ENCODE measurements around the gene NDFIP1.
"Not testable (repeated sequence)": the region's sequence is repeated elsewhere in the genome, so short reads cannot be mapped to it uniquely, and the experiment has no call there.

The NDFIP1 gene

DNA sequence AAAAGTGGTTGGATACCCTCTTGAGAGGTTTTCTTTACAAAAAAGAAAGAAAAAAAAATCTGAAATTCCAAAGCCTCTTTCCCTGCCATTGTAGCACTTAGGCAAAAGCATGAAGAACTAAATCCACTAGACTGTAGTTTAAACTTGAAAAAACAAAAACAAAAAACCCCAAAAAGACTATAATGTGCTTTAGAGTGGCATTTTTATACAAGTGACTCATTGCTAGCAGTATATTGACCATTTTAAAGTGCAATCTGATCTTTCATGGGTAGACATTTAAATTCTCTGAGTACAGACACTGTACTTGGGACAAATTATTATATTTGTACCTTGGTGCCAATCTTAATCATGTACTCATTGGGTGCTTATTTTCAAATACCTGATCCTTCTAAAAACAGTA is 50.8 kb downstream of the NDFIP1 start:
- no peak for DNase-seq

DNA sequence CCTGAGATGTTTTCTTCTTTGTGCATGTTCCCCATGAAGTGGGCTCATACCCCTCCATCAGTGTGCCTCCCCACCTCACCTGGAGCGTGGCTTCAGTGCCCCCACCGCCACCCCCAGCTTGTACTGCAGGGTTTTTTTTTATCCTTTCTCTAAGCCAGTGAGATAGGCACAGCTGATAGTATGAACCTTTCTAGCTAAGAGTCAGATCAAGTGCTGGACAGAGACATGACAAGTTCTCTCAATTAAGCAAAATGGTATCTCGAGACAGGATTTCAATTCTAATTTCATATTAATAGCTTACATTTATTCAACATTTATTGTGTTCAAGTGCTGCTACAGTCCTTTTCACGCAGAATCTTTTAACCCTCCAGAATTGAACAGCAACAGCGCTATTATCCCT is 55.7 kb downstream of the NDFIP1 start:
- no peak for DNase-seq

DNA sequence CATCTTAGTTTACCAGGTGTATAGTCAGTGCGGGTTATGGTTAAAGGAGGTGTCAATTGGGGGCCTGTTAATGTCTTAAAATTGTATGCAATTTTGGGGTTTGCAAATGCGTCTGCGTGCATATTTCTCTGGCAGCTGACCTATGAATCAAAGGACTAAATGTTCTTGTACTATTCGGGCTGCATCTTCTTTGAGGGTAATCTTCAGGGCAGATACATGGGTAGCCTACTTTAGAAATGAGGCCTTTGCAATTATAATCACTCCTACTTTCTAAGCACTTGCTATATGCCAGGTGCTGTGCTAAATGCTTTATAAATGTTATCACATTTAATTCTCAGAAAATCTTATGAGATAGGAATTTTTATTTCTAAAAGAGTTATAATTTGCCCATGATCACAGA is 58.2 kb downstream of the NDFIP1 start:
- no peak for DNase-seq

DNA sequence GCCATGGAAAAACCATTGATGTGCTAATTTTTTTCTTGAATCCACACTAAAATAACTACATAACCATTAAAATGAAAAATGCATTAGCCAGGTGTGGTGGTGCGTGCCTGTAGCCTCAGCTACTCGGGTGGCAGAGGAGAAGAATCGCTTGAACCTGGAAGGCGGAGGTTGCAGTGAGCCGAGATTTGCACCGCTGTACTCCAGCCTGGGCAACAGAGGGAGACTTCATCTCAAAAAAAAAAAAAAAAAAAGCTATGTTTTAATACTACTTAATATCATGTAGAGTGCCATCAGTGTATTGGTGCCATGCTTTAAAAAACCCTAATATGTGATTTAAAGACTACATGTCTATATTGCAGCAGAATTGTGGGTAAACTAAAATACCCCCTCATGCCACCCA is 58.9 kb downstream of the NDFIP1 start:
- no peak for DNase-seq

DNA sequence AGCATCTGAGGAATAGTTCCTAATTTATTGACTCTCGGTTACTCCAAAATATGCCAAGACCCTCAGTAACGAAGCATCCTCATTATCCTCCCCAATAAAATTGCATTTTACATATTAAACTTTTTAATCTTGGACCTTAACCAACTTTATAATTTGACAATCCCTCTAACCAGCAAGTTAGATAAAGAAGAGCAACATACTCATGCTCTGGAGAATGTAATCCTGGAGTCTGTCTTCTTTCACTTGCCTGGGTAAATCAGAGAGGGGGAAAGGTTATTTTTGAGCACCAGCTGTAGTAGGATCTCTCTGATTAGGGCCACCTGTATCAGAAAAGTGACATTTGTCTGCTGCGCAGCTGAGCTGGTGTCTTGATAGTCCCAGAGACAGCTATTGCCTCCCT is 59.8 kb downstream of the NDFIP1 start:
- DNase-seq, result no peak

DNA sequence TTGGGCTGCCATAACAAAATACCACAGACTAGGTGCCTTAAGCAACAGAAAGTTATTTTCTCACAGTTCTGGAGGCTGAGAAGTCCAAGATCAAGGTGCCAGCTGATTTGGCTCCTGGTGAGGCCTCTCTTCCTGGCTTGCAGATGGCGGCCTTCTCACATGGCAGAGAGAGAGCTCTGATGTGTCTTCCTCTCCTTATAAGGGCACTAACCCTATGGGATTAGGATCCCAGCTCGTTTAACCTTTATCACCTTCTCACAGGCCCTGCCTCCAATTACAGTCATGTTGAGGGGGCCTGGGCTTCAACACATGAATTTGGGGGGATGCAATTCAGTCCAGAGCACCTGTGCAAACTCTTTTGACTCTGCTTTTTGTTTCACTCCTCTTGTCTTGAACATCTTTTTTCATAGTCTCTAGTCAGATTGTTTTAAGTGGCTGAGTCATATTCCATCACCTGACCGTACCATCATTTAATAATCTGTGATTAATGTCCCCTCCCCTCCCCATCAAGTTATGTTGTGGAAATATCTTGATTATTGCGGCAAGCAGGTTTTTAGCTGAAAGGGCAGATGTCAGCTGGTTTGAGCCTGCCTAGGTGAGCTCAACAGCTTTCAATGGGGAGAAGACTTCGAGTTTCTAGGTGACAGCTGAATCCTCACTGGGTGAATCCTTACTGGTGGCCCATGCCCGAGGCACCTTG is 61.8 kb downstream of the NDFIP1 start:
- no peak for DNase-seq

DNA sequence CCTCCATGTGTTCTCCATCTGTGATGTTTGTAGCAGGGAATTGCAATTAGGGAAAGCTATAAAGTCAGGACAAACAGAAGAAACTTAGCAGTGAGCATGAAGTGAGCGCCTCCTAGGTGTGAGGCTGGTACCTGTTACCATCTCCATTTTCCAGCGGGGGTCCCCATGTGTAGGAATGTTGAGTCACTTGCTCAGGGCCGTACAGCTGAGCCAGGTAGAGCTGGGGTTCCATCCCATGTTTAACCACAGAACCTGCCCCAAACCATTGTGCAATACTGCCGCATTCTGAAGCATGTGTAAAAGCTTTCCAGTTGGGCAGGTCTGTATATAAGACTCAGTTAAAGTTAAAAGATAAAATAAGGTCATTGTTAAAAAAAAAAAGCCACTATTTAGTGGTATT is 62.7 kb downstream of the NDFIP1 start:
- DNase-seq, result no peak

DNA sequence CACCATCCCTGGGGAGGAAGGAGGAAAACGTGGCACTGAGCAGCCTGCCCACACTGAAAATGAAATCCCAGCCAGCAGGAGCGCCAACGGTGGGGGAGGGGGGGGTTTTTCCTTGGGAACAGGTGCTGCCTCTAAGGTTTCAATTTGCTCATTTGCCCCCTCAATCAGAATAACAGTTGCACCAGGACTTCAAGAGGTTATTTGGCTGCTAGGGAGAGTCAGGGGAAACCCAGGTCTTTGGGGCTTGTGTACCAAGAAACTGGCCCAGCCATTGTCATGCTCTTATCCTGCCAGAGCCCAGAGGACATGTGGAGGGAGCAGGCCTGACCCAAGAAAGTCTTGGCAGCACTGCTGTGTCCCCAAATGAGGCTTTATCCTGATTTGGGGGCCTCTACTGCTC is 66.5 kb downstream of the NDFIP1 start:
- DNase-seq, result no peak

DNA sequence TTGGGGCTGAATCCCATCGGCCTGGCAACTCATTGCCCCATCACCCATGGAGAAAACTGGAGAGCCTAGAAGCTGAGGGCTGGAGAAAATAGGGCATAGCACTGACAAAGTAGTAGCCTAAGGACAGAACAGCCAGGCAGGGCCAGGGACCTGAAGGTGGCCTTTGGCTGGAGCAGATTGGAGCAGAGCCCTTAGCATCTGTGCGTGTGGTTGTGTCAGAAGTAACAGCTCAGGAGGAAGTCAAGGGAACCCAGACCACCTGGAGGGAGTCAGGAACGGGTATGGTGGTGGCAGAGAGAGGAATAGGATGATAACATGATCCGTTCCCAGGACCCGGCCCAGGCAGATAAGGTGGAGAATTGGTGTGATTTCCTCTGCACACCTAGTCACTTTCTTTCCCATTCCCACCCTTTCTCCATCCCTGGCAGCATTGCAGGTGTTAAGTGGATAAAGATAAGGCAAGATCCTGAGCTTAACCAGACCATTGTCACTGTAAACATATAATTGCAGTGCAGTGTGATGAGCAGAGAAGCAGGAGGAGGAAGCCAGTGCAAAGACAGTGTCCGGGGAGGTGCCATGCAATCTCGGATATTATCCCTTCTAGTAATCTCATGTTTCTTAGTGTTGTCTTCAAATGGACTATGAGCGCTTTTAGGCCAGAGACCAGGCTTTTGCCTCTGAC is 67.0 kb downstream of the NDFIP1 start:
- DNase-seq, result no peak

DNA sequence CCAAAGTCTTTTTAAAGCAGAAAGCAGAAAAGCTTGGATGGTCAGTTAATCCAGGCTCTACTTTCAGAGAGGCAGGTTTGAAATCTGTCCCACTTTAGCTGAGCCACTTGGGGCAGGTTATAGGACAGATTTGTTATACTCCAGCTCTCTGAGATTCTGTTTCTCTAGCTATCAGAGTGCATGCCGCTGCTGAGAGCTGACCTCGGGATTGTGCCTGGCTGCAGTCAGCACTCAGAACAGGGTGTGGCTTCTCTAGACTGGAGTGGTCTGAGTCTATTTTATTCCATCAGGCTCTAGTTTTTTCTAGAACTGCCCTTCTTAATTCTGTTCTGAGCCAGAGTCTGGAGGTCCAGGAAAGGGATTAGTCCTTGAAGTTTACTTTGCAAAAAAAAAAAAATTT is 67.7 kb downstream of the NDFIP1 start:
- peak; percentile 58 for DNase-seq

DNA sequence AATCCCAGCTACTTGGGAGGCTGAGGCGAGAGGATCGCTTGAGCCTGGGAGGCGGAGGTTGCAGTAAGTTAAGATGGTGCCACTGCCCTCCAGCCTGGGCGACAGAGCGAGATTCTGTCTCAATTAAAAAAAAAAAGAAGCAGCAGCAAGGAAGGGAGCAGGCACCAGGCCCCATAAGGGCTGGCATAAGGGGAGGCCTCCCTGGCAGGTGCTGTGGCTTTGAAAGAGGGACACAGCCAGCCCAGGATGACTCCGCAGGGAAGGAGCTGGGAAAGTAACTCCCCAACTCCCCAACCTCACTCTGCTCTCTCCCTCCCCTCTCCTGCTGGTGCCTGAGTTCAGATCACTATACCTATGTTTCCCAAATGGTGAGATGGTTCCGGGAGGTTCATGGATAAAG is 70.1 kb downstream of the NDFIP1 start:
- no peak for DNase-seq

DNA sequence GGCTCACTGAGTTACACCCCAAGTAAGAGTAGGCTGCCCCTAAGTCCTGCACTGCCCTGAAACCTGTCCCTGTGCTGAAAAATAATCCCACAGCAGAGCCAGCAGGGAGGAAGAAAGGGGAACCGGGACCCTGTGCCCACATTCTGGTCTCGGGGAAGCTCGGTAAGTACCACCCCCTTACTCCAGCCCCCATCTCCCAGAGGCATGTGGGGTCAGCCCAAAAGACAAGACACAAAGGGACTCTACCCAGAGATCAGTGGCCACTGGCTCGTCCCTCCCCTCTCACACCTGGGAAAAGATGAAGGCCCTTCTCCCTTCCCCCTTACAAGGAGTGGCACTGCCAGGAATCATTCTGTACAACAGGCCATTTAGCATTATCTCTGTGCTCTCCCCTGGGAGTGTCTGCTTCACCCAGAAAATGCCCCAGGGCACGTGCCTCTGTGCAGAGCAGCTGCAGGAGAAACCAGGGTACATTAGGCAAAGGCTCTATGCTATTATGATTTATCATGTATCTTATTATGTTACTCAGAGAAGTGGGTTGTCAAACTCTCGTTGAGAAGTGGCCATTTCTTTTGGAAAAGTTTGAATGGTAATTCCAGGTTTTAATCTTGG is 71.3 kb downstream of the NDFIP1 start:
- no peak for DNase-seq

DNA sequence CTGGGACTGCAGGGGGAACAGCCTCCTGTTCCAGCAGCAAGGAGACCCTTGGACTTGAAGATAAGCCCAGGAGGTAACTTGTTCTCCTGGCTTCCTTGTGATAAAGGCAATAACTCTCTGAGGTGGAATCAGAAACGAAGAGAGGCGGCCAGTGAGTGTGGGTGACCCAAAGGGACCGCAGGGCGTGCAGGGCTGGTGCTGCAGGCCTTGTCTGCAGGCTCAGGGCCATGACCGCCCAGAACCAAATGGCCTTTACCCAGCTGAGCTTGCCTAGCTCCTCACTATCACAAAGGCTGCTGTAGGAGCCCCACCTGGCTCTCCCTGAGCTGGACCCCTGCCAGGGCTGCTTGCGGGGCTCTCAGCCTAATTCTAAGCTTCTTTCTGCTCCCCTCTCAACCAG is 72.5 kb downstream of the NDFIP1 start:
- no peak for DNase-seq

DNA sequence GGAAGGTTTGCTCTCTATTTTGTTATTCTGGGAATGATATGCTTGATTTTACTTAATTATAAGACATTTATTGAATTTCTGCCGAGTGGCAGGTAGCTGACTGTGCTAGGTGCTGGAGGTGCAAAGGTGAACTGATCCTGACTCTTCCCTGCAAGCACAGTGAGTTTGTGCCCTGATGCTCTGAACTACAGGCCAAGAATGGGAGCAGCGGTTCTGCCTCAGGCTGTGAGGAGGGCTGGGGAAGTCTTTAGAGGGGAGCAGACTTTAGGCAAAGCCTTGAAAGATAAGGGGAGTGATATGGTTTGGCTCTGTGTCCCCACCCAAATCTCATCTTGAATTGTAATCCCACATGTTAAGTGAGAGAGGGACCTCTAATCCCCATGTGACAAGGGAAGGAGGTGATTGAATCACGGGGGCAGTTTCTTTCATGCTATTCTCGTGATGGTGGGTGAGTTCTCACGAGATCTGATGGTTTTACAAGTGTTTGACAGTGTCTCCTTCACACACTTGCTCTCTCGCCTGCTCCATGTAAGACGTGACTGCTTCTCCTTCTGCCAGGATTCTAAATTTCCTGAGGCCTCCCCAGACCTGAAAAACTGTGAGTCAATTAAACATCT is 73.1 kb downstream of the NDFIP1 start:
- DNase-seq, result no peak

DNA sequence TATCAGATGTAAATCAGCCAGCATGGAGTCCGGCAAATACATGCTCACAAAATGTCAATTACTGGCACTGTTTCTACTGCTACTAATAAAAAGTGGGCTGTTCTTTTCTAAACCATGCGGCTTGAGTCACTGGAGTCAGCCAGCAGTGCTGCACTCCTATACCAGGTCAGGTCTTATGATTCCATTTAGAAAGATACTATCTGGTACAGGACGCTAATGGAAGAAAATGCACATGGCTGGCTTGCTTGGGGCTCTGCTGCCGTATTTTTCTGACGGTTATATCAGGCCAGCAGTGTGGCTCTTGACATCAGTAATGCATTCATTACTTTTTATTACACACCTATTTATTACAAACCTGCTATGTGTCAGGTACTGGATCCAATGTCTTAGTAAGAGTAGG is 74.3 kb downstream of the NDFIP1 start:
- DNase-seq, result peak; percentile 79

DNA sequence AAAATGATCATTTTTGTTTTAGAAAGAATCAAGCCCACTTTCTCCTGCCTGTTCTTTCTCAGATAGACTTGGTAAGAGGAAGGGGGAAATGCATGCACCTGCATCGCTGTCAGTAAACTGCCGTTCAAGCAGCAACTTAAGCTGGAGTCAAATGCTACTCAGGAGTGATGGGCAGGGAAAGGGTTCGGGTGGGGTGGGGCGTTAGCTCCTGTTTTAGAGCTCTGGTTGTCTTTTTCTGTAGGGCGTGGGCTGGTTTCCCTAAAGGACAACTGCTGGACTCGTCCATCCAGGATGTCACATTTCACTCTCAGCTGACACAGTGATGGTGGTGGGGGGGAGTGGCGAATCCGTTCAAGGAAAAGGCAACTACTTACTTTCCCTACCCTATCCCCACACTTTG is 75.0 kb downstream of the NDFIP1 start:
- DNase-seq, result no peak

DNA sequence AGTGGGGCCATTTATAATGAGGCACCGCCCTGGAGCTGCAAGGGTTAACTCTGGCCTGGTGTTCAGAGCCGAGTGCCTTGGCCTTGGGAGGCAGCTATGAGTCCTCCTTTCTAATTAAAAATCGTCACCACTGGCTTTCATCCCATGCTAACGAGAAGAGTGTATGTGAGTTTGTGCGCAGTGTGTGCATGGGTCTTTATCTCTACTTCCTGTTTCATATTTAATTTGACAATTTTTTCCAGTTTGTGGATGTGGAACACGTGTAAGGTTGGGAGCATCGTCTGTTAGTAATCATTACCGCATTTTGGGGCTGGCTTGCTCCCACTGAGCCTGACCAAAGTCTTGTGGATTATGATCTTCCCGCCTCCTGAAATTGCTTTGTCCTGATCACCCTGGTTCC is 76.4 kb downstream of the NDFIP1 start:
- no peak for DNase-seq

DNA sequence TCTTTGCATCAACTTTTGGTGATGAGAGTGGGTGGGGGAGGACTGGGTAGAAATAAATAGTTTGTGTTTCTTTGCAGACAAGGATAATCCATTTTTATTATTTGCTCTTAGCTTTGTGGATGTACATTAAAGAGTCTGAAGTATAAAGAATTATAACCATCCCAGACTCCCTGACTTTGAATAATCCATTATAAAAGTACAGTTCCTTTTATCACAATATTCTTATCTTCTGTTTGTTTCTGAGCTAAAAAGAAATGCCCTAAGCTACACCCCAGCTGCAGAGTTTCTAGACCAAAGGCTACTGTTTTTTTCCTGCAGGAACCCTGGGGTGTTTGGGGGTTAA is 77.9 kb downstream of the NDFIP1 start:
- no peak for DNase-seq

DNA sequence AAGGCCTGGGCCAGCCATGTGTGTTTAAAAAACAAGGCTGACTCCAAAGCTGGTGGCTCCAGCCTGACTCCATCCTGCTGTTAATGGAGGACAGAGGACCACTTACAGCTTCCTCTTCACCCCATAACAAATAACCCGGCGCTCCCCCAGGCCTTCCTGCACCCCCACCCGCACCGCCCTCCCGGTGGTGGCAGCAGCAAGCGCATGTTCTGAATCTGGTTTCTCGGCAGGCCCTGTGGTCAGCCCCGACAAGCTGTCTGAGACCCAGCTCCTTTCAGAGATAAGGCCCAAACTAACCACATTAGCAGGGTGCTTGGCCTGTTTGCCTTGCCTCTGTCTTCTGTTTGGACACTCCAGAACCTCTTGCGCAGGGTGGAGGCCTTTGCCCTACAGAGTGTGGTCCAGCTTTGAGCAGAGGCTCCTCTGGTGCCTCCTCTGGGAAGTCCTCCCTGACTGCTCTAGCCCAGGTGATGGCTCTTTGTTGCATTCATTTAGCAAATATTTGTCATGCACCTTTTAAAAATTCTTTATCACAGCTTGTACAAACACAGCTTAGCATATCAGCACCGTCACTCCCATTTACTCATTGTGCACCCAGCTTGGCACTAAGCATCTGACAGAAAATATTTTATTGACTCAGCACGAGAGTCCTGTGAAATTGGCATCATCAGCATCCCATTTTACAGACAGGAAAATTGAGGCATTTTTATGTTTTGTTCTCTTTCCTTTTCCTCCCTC is 78.4 kb downstream of the NDFIP1 start:
- DNase-seq, result peak; percentile 74

DNA sequence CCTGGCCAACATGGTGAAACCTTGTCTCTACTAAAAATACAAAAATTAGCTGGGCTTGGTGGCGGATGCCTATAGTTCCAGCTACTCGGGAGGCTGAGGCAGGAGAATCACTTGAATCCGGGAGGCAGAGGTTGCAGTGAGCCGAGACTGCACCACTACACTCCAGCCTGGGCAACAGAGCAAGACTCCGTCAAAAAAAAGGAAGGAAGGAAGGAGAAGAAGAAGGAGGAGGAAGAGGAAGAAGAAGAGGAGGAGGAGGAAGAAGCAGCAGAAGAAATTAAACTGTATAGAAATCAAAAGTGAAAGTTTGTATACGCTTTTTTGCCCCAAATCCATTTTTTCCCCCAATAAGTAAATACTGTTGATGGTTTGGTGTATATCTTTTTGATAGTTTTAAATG is 80.1 kb downstream of the NDFIP1 start:
- not testable (repeated sequence) for DNase-seq

DNA sequence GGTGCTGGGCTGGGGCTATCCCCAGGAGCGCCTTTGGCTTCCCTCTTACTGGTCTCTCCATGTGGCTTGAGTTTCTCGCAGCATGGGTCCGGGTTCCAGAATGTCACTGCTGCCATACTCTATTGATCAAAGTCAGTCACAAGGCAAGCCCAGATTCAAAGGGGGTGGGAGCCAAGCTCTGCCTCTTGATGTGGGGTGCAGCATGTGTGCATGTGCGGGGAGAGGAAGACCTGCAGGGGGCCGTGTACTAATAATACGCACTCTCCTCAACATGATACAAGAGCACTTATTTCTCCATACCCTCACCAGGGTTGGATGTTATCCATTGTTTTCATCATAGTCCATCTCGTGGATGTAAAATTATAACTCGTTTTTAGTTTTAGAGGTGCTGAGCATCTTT is 81.2 kb downstream of the NDFIP1 start:
- DNase-seq, result no peak

DNA sequence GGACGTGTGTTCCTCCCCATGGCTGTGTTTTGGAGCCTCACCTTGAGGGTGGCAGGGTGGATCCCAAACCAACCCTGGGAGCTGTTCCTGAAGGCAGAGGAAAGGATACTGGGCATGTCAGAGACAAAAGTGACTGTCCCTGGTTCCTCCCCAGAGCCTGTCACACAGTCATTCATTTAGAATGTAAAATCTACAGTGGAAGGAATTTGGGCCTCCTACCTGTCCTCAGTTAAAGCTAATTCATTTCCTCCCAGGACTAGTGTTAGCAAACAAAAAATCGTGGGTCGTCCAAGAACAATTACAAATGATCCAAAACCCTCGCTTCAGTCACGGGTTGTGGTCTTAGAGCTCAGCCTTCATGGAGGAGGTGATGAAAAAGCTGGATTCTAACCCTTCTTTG is 83.2 kb downstream of the NDFIP1 start:
- no peak for DNase-seq

DNA sequence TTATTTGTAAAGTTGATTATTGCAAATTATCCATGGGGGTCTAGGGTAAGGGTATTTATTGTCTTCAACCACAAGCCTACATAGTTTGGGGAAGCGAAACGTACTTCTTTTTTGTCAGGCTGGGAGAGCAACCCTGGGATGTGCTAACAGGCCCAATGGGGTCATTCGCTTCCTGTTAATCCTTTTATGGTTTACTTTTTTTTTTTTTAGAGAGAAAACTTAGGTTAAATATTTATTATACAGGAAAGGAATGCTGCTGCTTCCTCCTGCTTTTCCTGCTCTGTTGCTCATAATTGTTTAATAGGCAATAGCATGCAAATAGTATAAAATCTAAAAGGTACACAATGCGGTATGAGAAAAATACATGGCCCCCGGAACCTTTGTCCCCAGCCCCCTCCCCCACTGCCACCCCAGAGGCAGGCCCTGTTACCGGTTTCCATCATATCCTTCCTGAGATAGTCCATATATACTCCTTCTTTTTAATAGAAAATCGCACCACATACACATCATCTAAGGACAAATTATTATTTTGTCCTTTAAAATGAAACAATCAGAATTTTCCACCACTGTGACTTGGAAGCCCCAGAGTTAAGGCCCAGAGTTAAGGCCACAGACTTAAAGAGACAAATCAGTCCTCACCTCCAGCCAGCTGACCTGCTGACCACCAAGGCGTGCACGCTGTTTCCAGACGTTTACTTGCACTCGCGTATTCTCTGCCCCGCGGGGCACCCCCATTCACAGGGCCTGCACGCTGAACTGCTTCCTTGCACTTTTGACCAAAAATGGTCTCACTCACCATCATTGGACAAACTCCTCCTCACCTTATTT is 83.9 kb downstream of the NDFIP1 start:
- no peak for DNase-seq
